Measurements from ENCODE around the gene CASP8AP2.
"Not testable (repeated sequence)": the region's sequence is repeated elsewhere in the genome, so short reads cannot be mapped to it uniquely, and the experiment has no call there.

The CASP8AP2 gene

GRCh38 chr6:89819336-89820130 lies 10.1 kb upstream of the CASP8AP2 start, which contains the start of gene MDN1:
Gene MDN1, minus strand, starts transcription at chr6:89819794. Its CDS starts 187 bp downstream, at chr6:89819607.
- DNase-seq (ENCODE audit: low spot score) = peak; percentile 98

- no peak for DNase-seq (ENCODE audit: low spot score)
Measured at GRCh38 chr6:89826029-89826528, 3.6 kb upstream of the CASP8AP2 start.

DNA sequence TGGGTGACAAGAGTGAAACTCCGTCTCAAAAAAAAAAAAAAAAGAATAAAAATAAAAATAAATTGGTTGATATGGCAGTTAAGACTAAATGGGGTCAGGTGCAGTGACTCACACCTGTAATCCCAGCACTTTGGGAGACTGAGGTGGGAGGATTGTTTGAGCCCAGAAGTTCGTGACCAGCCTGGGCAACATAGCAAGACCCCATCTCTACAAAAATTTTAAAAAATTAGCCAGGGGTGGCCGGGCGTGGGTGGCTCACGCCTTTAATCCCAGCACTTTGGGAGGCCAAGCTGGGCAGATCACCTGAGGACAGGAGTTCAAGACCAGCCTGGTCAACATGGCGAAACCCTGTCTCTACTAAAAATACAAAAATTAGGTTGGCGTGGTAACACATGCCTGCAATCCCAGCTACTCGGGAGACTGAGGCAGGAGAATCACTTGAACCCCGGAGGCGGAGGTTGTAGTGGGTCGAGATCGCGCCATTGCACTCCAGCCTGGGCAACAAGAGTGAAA lies 1.1 kb upstream of the CASP8AP2 start:
- not testable (repeated sequence) for DNase-seq (ENCODE audit: low spot score)

DNA sequence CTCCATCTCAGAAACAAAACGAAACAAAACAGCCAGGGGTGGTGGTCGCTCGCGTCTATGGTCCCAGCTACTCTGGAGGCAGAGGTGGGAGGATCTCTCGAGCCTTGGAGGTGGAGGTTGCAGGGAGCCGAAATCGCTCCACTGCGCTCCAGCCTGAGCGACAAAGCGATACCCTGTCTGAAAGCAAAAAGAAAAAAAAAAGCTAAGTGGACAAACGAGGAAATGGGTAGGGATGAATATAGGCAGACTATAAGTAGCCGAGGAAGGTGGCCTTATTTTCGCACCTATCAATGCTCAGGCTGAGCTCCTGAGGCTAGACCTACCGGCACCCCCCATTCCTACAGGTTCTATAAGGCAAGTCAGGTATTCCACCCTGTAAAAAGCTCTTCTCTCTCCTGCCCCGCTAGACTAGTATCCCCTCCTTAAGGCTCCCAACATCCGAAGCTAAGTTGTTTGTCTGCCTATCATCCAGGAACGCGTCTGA lies 650 bp upstream of the CASP8AP2 start:
- no peak for DNase-seq (ENCODE audit: low spot score)

DNA sequence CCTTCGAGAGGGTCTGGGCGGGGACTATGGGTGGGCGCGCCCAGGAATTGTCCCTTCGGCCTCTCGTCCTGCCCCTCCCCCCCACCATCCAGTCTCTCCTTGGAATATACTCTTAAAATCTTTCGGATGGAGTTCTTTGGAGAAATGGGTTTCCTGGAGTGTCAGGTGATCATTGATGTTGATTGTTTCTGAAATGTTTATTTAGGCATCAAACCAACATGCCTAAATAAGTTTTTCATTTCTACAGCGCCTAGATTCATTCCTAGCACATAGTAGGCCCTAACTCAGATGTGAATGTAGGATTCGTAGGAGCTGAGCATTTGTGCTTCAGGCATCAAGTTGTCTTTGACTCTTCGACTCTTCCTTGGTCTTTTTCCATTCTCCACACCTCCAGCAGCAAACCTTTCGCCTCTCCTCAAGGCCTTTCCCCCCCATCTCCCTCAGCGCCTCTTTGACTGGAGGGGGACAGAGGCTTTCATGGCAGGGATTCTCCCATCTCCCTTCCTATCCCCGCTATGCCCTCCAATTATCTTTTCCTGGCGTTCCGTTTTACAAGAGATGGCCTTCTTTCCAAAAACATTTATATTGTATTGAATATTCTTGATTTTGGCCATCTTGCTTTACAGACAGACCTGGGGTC lies 610 bp downstream of the CASP8AP2 start:
- no peak for DNase-seq (ENCODE audit: low spot score)

DNA sequence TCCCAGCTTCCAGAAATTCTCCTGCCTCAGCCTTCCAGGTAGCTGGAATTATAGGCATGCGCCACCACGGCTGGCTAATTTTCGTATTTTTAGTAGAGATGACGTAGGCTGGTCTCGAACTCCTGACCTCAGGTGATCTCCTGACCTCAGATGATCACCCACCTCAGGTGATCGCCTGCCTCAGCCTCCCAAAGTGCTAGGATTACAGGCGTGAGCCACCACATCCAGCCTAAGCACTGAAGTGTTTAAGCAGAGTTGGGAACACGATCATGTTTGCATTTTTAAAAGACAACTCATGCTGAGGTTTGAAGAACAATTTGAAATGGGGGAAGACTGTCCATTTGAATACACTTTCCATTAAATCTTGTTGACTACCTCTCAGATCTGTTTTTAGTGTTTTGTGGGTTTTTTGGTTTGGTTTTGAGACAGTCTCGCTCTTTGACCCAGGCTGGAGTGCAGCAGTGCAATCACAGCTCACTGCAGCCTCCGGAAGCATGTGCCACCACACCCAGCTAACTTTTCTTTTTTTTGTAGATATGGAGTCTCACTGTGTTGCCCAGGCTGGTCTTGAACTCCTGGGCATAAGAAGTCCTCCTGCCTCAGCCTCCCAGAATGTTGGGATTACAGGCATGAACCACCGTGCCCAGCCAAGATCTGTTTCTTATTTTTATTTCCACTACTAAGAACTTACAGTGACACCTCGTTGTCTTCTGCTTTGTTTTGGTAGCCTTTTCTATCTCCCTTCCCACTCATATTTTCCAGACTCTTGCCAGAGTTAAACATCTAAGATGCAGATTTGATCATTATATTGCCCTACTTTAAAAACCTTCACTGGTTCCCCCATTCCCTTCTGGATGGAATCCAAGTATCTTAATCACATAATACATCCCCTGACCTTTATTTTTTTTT lies 5.5 kb downstream of the CASP8AP2 start:
- DNase-seq (ENCODE audit: low spot score) = no peak

- DNase-seq (ENCODE audit: low spot score) = no peak
Measured at GRCh38 chr6:89836639-89837222, 7.1 kb downstream of the CASP8AP2 start.

GRCh38 chr6:89840538-89840937 lies 10.9 kb downstream of the CASP8AP2 start:
- DNase-seq (ENCODE audit: low spot score) = no peak

- DNase-seq (ENCODE audit: low spot score) = no peak
Measured at GRCh38 chr6:89842228-89842627, 12.5 kb downstream of the CASP8AP2 start.

DNA sequence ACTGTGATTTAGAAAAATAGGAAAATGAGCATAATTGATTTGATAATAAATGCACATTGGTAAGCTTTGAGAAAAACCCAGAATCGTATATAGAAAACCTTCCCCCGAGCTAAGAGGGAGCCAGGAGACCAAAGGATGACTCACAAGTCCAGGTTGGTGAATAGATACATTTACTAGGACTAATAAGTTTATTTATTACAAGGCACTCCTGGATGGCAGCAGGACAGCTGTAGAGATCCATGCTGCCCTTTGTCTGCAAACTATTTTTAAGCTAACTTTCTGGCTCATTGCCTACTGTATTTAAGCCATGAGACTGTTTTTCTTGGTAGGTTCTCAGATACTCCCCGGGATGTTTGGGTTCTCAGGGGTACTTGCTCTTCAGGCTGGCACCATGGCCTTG lies 13.4 kb downstream of the CASP8AP2 start:
- no peak for DNase-seq (ENCODE audit: low spot score)

GRCh38 chr6:89847513-89847912 lies 17.8 kb downstream of the CASP8AP2 start:
- not testable (repeated sequence) for DNase-seq (ENCODE audit: low spot score)

GRCh38 chr6:89853068-89853467 lies 23.4 kb downstream of the CASP8AP2 start:
- no peak for DNase-seq (ENCODE audit: low spot score)

DNA sequence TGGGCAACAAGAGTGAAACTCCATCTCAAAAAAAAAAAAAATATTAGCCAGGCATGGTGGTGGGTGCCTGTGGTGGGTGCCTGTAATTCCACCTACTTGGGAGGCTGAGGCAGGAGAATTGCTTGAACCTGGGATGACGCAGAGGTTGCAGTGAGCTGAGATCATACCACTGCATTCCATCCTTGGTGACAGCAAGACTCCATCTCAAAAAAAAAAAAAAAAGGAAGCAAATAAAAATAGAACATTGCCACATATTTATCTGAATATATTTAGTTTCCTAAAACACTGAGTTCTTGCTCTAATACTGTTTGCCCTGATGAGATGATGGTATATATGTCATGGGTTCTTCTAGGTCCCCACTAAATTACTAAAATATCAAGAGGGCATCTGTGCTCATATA lies 28.4 kb downstream of the CASP8AP2 start:
- no peak for DNase-seq (ENCODE audit: low spot score)

DNA sequence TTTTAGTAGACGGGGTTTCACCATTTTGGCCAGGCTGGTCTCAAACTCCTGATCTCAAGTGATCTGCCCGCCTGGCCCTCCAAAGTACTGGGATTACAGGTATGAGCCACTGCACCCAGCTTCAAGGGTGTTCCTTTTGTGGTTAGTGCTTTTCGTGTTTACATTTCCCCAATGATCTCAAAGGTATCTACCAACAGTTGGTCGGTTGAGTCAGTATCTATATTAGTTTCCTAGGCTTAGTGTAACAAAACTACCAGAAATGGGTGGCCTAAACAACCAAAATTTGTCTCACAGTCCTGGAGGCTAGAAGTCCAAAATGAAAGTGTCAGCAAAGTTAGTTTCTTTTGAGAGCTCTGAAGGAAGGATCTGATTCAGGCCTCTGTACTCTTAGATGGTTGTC lies 30.1 kb downstream of the CASP8AP2 start:
- DNase-seq (ENCODE audit: low spot score) = no peak

GRCh38 chr6:89862273-89862672 lies 32.6 kb downstream of the CASP8AP2 start:
- no peak for DNase-seq (ENCODE audit: low spot score)

GRCh38 chr6:89862698-89863097 lies 33.0 kb downstream of the CASP8AP2 start:
- DNase-seq (ENCODE audit: low spot score) = no peak

GRCh38 chr6:89866024-89866678 lies 36.5 kb downstream of the CASP8AP2 start:
- no peak for DNase-seq (ENCODE audit: low spot score)

- DNase-seq (ENCODE audit: low spot score) = no peak
Measured at GRCh38 chr6:89873721-89874120, 44.0 kb downstream of the CASP8AP2 start.

- no peak for DNase-seq (ENCODE audit: low spot score)
Measured at GRCh38 chr6:89874438-89874837, 44.8 kb downstream of the CASP8AP2 start.

DNA sequence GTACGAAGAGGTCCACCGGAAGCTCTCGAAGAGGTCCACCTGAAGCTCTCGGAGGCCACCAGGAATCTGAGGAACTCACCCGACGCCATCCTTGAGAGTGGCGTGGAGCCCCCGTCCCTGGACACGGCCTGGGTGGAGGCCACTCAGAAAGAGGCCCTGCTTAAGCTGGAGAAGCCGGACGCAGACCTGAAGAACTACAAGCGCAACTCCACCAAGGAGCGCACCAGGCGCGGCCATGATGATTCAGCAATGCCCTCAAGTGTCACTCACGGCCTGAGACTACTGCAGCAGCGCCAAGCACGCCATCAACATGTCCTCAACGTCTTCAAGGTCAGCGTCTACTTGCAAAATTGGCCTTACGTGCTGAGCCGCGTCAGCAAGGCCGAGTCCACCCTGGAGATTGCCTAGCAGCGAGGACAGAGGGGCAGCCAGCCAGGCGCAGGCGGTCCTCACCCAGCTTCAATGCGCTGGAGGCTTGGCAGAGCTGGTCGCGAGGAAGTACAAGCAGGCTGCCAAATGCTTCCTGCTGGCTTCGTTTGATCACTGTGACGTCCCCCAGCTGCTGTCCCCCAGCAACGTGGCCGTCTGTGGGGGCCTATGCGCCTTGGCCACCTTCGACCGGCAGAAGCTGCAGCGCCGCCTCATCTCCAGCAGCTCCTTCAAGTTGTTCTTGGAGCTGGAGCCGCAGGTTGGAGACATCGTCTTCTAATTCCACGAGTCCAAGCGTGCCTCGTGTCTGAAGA lies 56.9 kb downstream of the CASP8AP2 start:
- no peak for DNase-seq (ENCODE audit: low spot score)
